ENCODE measurements around the gene CRY2. TPM values are rescaled to one million over a fixed set of nuclear protein-coding genes. Genes with fewer than 3 reads are reported as not detected.
A peak's percentile ranks its signal among the peaks of the same experiment; 100 is the strongest.

CRY2 gene
- total and polyA plus RNA-seq, 8 donors, result 15.3 to 29.4 (median 20.7) TPM

DNA sequence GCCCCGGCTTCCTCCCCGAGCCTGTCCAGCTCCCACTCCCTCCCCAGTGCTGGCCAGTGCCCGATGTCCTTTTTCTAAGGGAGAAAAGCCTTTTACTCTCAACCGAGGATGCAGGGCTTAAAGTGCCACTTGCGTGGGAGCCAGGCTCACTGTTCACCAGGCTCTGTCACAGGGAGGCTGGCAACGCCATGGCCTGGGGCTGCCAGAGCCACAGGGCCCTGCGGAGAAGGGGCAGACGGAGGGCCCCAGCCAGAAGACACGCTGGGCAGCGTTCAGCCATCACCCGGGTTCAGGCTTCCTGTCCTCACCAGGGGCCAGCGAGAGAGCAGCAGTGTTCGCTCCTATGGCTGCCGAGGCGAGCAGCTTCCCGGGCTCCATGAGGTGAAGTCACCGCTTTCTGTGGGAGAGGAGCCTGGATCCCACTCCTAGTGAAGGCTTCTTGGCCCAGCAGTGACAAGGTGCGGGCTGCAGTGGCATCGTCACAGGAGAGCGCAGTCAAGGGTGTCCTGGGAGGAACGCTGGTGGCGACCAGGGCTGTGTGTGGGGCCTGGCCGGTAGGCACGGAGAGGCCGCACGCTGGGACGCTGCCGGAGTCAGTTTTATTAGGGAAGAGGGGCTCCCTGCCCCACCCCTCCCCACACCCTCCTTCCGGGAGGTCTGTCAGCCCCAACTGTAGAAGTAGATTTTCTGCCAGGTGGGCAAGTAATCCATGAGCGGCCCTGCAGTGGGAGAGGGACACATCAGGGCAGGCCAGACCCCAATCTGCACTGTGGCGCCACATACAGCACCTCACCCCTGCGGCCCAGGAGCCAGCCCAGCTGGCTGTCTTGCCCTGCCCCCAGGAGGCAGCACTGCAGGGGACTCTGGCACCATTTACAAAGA is 62.6 kb downstream of the CRY2 start:
- H3K9me3 ChIP-seq, result no peaks in the 10 kb centered on the region
- peaks cover 18 to 28% (median 26%) of the 10 kb centered on the region in 3 donors for H3K4me1 ChIP-seq
- H3K36me3 ChIP-seq, result peaks cover 4 to 35% (median 32%) of the 10 kb centered on the region in 3 donors
- no peak overlapping the region for H3K27ac ChIP-seq
- FAIRE-seq (no peak), ATAC-seq (no peak), DNase-seq (peak in 1 of 6 donors; percentile 71)
- intact Hi-C loops (cut with DNase I), result loop anchor here in 1 of 3 donors (10.0 kb wide), 1 partner anchor 45 kb away; no protein-coding TSS in a partner anchor
- 89 to 94% methylated on average over 32 of the region's 32 CpGs for WGBS, 2 donors
- H3K4me3 ChIP-seq, result no peak overlapping the region
- no peak for TF ChIP-seq CTCF (IDR thresholded peaks at IDR 0.05)
- H3K27me3 ChIP-seq, result no peaks in the 10 kb centered on the region

DNA sequence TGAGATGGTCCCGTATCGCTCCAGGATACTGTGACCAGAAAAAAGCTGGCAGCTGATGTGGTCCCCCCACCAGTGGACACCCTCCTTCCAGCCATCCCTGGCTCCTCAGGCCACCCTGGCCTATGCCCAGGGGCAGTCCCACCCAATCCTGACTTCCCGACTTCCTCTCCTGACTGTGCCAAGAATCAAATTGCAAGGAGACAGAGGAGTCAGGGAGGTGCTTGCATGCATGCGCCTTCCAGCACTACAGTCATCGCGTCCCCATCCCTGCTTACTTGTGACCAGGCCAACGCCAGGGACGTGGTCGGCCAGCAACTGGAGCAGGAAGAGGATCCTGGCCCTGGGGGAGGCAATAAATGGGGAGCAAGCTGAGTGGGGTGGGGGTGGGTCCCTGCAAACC is 63.3 kb downstream of the CRY2 start:
- DNase-seq, result peak in 1 of 6 donors; percentile 38
- H3K4me1 ChIP-seq, result peaks cover 12 to 20% (median 19%) of the 10 kb centered on the region in 3 donors
- no peak for TF ChIP-seq CTCF (IDR thresholded peaks at IDR 0.05)
- 89 to 91% methylated on average over 9 of the region's 9 CpGs for WGBS, 2 donors
- peaks cover 4 to 35% (median 32%) of the 10 kb centered on the region in 3 donors for H3K36me3 ChIP-seq
- no peaks in the 10 kb centered on the region for H3K9me3 ChIP-seq
- FAIRE-seq, result no peak
- no peak overlapping the region for H3K4me3 ChIP-seq
- H3K27ac ChIP-seq, result no peak overlapping the region
- intact Hi-C loops (cut with DNase I), result loop anchor here in 1 of 3 donors (10.0 kb wide), 1 partner anchor 46 kb away; no protein-coding TSS in a partner anchor
- ATAC-seq, result no peak
- no peaks in the 10 kb centered on the region for H3K27me3 ChIP-seq

GRCh38 chr11:45913514-45913913 is 66.2 kb downstream of the CRY2 start:
- 93 to 97% methylated on average over 19 of the region's 19 CpGs for WGBS, 2 donors
- no peak for TF ChIP-seq CTCF (IDR thresholded peaks at IDR 0.05)
- intact Hi-C loops (cut with DNase I), result loop anchor here in 1 of 3 donors (10.0 kb wide), 1 partner anchor 49 kb away; no protein-coding TSS in a partner anchor
- DNase-seq (no peak), FAIRE-seq (no peak), ATAC-seq (no peak)
- peaks cover 7 to 11% (median 9%) of the 10 kb centered on the region in 3 donors for H3K4me1 ChIP-seq
- peaks cover 4 to 35% (median 32%) of the 10 kb centered on the region in 3 donors for H3K36me3 ChIP-seq
- no peak overlapping the region for H3K27ac ChIP-seq
- H3K9me3 ChIP-seq, result no peaks in the 10 kb centered on the region
- no peak overlapping the region for H3K4me3 ChIP-seq
- no peaks in the 10 kb centered on the region for H3K27me3 ChIP-seq

DNA sequence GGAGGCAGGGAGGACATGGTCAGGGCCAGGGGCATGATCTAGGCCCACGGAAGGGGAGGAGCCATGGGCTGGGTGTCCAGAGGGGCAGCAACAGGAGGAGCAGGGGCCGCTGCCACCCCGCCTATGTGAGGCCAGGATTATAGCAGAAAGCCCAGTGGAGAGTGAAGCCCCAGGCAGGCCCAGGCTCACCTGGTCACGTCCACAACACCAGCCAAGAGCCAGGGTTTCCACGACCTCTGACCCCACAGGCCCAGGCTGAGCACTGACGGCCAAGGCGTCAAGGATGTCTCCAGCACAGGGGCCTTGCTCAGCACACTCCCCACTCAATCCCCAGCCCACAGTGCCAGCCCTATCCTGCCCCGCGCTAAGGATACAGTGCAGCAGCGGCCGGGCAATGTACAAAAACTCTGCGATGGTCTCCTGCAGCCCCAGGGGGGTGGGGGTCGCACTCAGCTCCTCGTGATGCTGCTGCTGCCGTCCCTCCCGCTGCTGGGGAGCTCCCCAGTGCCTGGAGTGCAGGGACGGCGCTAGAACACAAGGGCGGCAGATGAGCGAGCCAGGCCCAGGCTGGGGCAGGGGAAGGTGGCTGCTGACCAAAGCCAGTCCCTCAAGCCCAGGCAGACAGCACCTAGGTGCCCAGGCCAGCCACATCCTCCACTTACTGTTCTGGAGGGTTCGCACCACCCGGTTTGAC is 66.8 kb downstream of the CRY2 start:
- H3K36me3 ChIP-seq, result peaks cover 4 to 35% (median 32%) of the 10 kb centered on the region in 3 donors
- TF ChIP-seq CTCF (IDR thresholded peaks at IDR 0.05), result no peak
- FAIRE-seq, result no peak
- peak in 2 of 6 donors; percentile 35 to 66 for DNase-seq
- WGBS, 2 donors, result 83% methylated on average over 22 of the region's 22 CpGs
- H3K9me3 ChIP-seq, result no peaks in the 10 kb centered on the region
- H3K4me1 ChIP-seq, result peaks cover 7 to 10% (median 9%) of the 10 kb centered on the region in 3 donors
- intact Hi-C loops (cut with DNase I), result loop anchor here in 1 of 3 donors (10.0 kb wide), 1 partner anchor 49 kb away; no protein-coding TSS in a partner anchor
- no peak overlapping the region for H3K4me3 ChIP-seq
- H3K27me3 ChIP-seq, result no peaks in the 10 kb centered on the region
- ATAC-seq, result no peak
- H3K27ac ChIP-seq, result no peak overlapping the region

Data from pancreas (tissue), 10 donors.